ENCODE measurements around the gene HIPK3.

DNA sequence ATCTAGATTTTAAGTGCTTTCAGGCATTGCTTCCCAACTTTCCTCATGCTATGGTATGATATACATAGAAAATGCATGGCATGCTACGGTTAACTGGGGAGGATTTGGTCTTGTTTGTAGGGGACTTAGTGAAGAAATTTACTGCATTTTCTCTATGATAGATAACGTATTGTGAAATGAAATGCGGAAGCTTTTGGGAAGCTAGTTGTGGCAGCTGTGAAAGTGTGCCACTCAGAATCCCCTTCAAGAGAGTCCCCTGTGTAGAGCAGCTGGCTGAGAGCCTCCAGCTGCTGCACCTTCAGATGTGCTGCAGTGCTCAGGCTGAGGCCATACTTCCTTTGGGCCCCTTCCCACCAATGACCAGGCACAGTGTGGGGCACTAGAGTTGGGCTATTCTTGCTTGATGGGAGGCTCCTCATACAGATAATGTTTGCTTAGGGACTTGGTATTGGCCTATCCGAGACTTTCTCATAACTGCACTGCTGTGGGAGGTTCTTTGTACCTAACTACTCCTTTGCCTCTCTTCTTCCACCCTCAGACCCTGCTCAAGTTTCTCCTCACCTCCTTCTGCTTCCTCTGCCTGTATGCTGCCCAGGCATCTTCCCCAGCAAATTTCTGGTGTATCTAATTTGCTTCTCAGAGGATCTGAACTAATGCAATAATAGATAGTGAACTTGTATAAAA lies 67.3 kb downstream of the HIPK3 start:
- TF ChIP-seq, protein P1, sequence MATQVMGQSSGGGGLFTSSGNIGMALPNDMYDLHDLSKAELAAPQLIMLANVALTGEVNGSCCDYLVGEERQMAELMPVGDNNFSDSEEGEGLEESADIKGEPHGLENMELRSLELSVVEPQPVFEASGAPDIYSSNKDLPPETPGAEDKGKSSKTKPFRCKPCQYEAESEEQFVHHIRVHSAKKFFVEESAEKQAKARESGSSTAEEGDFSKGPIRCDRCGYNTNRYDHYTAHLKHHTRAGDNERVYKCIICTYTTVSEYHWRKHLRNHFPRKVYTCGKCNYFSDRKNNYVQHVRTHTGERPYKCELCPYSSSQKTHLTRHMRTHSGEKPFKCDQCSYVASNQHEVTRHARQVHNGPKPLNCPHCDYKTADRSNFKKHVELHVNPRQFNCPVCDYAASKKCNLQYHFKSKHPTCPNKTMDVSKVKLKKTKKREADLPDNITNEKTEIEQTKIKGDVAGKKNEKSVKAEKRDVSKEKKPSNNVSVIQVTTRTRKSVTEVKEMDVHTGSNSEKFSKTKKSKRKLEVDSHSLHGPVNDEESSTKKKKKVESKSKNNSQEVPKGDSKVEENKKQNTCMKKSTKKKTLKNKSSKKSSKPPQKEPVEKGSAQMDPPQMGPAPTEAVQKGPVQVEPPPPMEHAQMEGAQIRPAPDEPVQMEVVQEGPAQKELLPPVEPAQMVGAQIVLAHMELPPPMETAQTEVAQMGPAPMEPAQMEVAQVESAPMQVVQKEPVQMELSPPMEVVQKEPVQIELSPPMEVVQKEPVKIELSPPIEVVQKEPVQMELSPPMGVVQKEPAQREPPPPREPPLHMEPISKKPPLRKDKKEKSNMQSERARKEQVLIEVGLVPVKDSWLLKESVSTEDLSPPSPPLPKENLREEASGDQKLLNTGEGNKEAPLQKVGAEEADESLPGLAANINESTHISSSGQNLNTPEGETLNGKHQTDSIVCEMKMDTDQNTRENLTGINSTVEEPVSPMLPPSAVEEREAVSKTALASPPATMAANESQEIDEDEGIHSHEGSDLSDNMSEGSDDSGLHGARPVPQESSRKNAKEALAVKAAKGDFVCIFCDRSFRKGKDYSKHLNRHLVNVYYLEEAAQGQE (tag by site-specific recombination; IDR thresholded peaks at IDR 0.05) = no peak
- TF ChIP-seq, protein P2, sequence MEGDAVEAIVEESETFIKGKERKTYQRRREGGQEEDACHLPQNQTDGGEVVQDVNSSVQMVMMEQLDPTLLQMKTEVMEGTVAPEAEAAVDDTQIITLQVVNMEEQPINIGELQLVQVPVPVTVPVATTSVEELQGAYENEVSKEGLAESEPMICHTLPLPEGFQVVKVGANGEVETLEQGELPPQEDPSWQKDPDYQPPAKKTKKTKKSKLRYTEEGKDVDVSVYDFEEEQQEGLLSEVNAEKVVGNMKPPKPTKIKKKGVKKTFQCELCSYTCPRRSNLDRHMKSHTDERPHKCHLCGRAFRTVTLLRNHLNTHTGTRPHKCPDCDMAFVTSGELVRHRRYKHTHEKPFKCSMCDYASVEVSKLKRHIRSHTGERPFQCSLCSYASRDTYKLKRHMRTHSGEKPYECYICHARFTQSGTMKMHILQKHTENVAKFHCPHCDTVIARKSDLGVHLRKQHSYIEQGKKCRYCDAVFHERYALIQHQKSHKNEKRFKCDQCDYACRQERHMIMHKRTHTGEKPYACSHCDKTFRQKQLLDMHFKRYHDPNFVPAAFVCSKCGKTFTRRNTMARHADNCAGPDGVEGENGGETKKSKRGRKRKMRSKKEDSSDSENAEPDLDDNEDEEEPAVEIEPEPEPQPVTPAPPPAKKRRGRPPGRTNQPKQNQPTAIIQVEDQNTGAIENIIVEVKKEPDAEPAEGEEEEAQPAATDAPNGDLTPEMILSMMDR (tag by site-specific recombination; IDR thresholded peaks at IDR 0.05) = no peak
- TF ChIP-seq ZNF585B (tag by site-specific recombination; IDR thresholded peaks at IDR 0.05) (no peak), ZNF24 (tag by site-specific recombination; IDR thresholded peaks at IDR 0.05) (no peak), ZNF138 (tag by site-specific recombination; IDR thresholded peaks at IDR 0.05; ENCODE audit: borderline replicate concordance) (no peak)
- TF ChIP-seq, protein P3, sequence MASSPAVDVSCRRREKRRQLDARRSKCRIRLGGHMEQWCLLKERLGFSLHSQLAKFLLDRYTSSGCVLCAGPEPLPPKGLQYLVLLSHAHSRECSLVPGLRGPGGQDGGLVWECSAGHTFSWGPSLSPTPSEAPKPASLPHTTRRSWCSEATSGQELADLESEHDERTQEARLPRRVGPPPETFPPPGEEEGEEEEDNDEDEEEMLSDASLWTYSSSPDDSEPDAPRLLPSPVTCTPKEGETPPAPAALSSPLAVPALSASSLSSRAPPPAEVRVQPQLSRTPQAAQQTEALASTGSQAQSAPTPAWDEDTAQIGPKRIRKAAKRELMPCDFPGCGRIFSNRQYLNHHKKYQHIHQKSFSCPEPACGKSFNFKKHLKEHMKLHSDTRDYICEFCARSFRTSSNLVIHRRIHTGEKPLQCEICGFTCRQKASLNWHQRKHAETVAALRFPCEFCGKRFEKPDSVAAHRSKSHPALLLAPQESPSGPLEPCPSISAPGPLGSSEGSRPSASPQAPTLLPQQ (tag by site-specific recombination; IDR thresholded peaks at IDR 0.05) = no peak
